Nephron progenitor cell (in vitro differentiated cells): ENCODE measurements around the gene GRHPR.

Experiments
- DNase-seq: peaks from one replicate; pipeline ENCODE4 v3.0.0; 2021
- H3K27ac Mint-ChIP-seq: 2 replicates; pipeline ENCODE4 v1.8.0; 2021; ENCODE audit warnings: mild to moderate bottlenecking, moderate library complexity, mixed read lengths
- H3K27me3 Mint-ChIP-seq: 2 replicates; pipeline ENCODE4 v1.8.0; 2021; ENCODE audit warnings: mild to moderate bottlenecking, low read depth, mixed read lengths; ENCODE audit not compliant: poor library complexity
- H3K36me3 Mint-ChIP-seq: 2 replicates; pipeline ENCODE4 v1.8.0; 2021; ENCODE audit warnings: low read depth, mixed read lengths
- H3K4me1 Mint-ChIP-seq: 2 replicates; pipeline ENCODE4 v1.8.0; 2021; ENCODE audit warnings: mixed read lengths
- H3K4me3 Mint-ChIP-seq: 2 replicates; pipeline ENCODE4 v1.8.0; 2021; ENCODE audit warnings: mild to moderate bottlenecking, moderate library complexity, mixed read lengths
- H3K9me3 Mint-ChIP-seq: 2 replicates; pipeline ENCODE4 v1.8.0; 2021; ENCODE audit warnings: mild to moderate bottlenecking, moderate library complexity, mixed read lengths
- TF ChIP-seq, protein P1 (sequence below): fragments of 200-600 bp; sonication (generic); IDR thresholded peaks from 2 replicates; pipeline ENCODE4 v1.5.0; 2021; ENCODE audit warnings: antibody characterized with exemption

GRHPR gene

DNA sequence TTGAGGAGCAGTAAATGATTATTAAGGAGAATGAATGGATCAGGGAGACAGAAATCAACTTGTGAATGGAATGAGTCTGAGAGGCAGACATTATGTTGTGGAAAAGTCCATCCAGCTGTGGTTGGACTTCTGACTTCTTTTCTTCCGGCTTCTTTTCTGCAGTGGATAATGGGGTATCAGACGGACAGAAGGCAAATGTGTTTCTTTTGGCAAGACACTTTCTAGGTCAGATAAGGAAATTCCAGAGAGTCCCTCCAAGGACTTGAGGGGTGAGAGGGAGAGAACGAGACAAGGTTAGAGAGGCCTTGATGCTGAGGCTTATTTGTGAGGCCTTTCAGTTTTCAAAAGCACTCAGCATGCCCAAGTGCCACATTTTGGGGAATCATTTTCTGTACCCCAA, 17.1 kb upstream of the GRHPR start:
- peaks cover 6% of the 10 kb centered on the region for H3K27me3 Mint-ChIP-seq
- TF ChIP-seq, protein P1, sequence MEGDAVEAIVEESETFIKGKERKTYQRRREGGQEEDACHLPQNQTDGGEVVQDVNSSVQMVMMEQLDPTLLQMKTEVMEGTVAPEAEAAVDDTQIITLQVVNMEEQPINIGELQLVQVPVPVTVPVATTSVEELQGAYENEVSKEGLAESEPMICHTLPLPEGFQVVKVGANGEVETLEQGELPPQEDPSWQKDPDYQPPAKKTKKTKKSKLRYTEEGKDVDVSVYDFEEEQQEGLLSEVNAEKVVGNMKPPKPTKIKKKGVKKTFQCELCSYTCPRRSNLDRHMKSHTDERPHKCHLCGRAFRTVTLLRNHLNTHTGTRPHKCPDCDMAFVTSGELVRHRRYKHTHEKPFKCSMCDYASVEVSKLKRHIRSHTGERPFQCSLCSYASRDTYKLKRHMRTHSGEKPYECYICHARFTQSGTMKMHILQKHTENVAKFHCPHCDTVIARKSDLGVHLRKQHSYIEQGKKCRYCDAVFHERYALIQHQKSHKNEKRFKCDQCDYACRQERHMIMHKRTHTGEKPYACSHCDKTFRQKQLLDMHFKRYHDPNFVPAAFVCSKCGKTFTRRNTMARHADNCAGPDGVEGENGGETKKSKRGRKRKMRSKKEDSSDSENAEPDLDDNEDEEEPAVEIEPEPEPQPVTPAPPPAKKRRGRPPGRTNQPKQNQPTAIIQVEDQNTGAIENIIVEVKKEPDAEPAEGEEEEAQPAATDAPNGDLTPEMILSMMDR: no peak
- peaks cover 10% of the 10 kb centered on the region for H3K4me1 Mint-ChIP-seq
- no peaks in the 10 kb centered on the region for H3K9me3 Mint-ChIP-seq
- no peak for DNase-seq
- no peak overlapping the region for H3K27ac Mint-ChIP-seq
- H3K4me3 Mint-ChIP-seq: no peak overlapping the region
- no peaks in the 10 kb centered on the region for H3K36me3 Mint-ChIP-seq

DNA sequence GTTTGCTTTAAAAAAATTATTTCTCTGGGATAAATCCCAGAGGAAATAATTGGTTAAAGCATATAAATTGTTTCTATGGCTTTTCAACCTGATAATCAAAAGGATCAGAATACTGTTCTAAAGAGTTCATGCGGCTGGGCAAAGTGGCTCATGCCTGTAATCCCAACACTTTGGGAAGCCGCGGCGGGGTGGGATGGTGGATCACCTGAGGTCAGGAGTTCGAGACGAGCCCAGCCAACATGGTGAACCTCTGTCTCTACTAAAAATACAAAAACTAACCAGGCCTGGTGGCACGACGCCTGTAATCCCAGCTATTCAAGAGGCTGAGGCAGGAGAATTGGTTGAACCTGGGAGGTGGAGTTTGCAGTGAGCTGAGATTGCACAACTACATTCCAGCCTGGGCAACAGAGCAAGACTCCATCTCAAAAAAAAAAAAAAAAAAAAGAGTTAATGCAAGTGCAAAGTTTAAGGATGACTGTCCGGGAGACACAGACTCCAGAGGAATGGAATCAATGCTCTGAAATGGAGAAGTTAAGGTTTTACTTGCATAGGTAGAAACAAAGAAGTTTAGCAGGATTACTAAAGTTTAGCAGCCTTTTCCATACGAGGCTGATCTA, 16.6 kb upstream of the GRHPR start:
- H3K4me1 Mint-ChIP-seq: peaks cover 11% of the 10 kb centered on the region
- H3K27me3 Mint-ChIP-seq: peaks cover 4% of the 10 kb centered on the region
- no peak overlapping the region for H3K27ac Mint-ChIP-seq
- TF ChIP-seq, protein P1: no peak
- no peak overlapping the region for H3K4me3 Mint-ChIP-seq
- DNase-seq: no peak
- no peaks in the 10 kb centered on the region for H3K36me3 Mint-ChIP-seq
- H3K9me3 Mint-ChIP-seq: no peaks in the 10 kb centered on the region

DNA sequence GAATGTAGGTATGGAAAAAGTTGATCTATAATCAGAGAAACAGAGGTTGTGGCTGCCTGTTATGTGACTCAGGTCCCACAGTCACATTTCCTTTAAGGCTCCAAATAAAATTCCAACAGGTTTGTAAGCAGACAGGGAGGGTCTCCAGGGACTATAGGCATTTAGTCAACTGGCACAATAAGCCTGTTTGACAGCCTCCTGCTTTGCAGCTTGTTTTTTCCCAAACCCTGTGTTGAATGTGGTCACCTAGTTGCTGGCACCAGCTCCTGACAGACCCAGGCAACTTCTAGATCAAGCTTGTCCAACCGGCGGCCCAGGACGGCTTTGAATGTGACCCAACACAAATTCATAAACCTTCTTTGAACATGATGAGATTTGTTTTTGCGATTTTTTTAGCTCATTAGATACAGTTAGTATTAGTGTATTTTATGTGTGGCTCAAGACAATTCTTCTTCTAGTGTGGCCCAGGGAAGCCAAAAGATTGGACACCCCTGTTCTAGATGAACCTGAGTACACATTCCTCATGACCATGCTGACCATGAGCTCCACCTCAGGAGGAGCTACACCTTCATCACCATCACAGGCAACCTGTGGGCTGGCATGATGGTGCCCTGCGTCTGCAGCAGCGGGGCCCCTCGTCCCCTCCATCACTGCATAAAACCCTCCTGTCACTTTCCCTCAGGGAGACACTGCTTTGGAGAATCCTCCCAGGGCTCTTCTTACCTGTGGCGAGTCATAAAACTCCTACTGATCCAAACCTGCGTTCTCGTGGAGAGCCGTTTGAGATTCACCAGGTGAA, 15.7 kb upstream of the GRHPR start:
- H3K27me3 Mint-ChIP-seq: peaks cover 4% of the 10 kb centered on the region
- DNase-seq: no peak
- TF ChIP-seq, protein P1: no peak
- peaks cover 14% of the 10 kb centered on the region for H3K4me1 Mint-ChIP-seq
- no peak overlapping the region for H3K4me3 Mint-ChIP-seq
- no peaks in the 10 kb centered on the region for H3K36me3 Mint-ChIP-seq
- no peaks in the 10 kb centered on the region for H3K9me3 Mint-ChIP-seq
- H3K27ac Mint-ChIP-seq: no peak overlapping the region

DNA sequence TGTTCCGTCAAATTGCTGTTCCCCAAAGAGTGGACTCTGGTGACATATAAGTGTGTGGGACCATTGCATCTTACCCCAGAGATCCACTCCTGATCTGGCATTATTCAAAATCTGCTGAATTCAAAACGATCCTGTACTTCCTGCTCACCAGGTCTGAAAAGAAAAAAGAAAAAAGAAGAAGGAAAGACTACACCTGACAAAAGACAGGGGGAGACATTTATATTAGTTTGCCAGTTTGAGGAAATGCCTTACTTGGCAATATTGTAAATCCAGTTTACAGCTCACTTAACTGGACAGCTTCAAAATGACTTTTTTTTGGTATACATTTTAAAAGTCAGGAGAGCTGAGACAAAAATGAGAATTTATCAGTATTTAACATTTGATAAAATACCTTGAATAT, 15.0 kb upstream of the GRHPR start:
- Mint-ChIP-seq H3K27me3 (peaks cover 7% of the 10 kb centered on the region), H3K27ac (no peak overlapping the region), H3K4me3 (no peak overlapping the region), H3K4me1 (peaks cover 20% of the 10 kb centered on the region), H3K9me3 (no peaks in the 10 kb centered on the region), H3K36me3 (no peaks in the 10 kb centered on the region)
- DNase-seq: no peak
- TF ChIP-seq, protein P1: no peak

- TF ChIP-seq, protein P1: no peak
- H3K4me1 Mint-ChIP-seq: peaks cover 28% of the 10 kb centered on the region
- no peak overlapping the region for H3K27ac Mint-ChIP-seq
- H3K27me3 Mint-ChIP-seq: peaks cover 7% of the 10 kb centered on the region
- DNase-seq: no peak
- H3K4me3 Mint-ChIP-seq: no peak overlapping the region
- no peaks in the 10 kb centered on the region for H3K9me3 Mint-ChIP-seq
- no peaks in the 10 kb centered on the region for H3K36me3 Mint-ChIP-seq
These were observed 13.4 kb upstream of the GRHPR start for GRCh38 chr9:37408933-37409710.
